GM21367 (cell line): Measurements from ENCODE around the gene NR3C2.

ENCODE experiments used
- ATAC-seq: cut with Tn5 transposase; IDR thresholded peaks from one replicate; pipeline ENCODE4 v1.9.1; 2021; ENCODE audit not compliant: unreplicated experiment

The NR3C2 gene

DNA sequence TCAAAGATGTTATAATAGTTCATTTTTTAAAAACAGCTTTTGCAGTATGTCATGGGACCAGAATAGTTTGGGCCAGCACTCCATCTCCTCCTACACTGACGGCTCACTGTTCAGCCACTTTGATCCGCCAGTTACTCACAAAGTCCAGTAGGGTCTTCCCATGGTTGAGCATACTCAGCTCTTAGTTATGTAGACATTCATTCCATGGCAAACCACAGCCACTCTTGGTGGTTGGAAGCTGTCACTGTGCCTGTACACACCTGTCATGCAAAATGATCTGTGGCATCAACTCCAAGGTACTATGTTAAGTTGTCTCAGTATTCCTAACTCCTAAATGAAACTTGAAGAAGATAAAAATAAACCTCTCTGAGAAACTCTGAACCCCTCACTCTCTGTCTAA is 127.2 kb downstream of the NR3C2 start:
- ATAC-seq: no peak

GRCh38 chr4:148312956-148313490 is 129.2 kb downstream of the NR3C2 start:
- ATAC-seq: no peak

DNA sequence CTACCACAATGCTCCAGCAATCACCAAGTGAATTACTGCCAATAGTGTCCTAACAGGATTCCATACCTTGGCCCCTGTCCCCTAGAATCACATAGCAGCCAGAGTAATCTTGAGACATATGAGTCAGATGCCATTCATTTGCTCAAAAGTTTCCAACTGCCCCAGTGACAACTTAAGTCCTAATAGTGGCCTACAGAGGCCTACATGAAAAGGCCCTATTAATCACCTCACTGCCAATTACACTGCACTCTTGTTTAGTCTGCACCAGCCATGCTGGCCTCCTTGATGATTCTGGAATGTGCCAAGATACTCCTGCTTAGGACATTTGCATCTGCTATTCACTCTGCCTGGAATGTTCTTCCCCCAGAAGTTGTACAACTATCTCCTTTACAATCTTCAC is 130.7 kb downstream of the NR3C2 start:
- ATAC-seq: no peak

GRCh38 chr4:148310756-148311155 is 131.5 kb downstream of the NR3C2 start:
- ATAC-seq: no peak

DNA sequence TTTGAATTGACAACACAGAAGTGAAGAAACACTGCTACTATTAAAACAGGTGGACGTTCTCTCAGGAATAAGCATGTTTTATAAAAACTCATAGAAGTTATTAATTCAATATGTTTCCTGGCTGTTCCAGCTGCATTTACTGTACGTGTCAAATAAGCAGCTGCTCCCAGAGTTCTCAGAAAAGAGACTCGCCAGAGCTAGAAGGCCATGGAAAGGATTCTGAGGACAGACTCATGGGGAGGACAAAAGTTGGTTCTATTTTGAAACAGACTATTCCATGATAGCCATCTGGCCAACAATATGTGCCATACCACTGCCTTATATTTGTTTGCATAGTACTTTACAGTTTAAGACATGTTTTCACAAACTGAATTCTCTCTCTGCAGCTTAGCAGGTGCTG is 136.5 kb downstream of the NR3C2 start:
- ATAC-seq: no peak

DNA sequence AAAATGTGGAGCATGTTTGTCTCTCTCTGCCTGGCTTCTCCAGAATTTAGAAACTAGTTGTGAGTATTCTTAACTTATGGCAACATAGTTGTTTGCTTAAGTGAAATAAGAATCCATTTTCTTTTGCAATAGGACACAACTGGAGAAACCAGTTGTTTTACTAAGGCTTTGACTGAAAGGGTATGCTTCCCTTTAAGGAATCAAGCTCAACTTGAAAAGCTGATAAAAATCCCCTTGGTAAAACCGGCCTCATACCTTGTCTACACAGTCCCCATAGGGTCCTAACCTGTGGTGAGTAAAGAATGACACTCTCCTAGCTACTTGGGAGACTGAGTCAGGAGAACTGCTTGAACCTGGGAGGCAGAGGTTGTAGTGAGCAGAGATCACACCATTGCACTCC is 139.8 kb downstream of the NR3C2 start:
- no peak for ATAC-seq

DNA sequence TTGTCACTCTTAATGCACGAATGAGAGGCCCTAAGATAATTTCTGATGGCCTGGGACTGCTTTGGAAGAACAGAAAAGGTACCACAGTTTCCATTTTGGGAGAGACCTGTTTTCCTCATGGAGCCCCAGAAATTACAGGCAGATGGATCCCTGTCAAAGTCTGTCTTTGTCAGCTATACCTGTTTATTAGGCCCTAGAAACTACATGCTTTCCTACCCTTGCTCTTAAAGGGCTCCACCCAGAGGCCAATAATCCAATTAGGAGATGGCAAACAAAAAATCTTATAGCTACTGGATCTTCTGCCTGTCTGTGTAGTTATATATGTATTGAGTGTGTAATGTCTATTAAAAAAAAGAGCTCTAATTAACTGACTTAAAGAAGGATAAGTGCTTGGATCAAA is 141.3 kb downstream of the NR3C2 start:
- ATAC-seq: no peak

DNA sequence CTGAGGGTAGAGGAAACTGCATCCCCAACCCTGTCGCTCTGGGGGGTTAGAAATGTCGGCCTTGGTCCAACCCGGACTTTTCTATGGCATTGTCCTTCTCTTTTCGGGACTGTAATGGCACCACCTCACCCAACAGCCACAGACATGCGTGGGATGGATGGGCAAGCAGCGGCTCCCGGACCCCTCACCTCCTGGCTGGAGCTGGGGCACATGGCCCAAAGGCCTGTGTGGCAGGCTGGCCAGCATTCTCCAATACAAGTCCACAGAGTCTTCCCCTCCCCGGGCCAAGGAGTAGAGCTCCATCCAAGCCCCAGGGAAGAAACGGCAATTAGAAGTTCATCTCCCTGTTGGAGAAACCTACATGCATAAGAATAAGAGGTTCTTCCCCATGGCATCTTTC is 142.9 kb downstream of the NR3C2 start:
- ATAC-seq: no peak

DNA sequence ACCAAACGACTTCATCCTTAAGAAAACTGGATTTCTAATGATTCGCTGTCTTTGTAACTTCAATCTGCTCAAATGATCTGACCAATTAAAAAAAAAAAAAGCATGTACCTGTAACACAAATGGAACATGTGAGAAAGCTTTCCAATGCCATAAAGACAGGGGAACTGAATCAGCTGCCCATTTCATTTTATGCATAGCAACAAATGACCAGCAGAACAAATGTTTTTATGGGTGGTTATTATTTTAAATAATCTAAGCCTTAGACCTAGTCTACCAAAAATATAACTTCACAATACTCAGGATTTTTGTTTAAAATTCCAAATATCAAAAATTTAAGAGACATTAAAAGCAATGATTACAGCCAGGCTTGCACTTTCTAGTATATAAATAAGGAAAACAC is 145.7 kb downstream of the NR3C2 start:
- no peak for ATAC-seq

- no peak for ATAC-seq
Measured at GRCh38 chr4:148295642-148296041, 146.6 kb downstream of the NR3C2 start.

- ATAC-seq: no peak
Measured at GRCh38 chr4:148293571-148293970, 148.6 kb downstream of the NR3C2 start.

DNA sequence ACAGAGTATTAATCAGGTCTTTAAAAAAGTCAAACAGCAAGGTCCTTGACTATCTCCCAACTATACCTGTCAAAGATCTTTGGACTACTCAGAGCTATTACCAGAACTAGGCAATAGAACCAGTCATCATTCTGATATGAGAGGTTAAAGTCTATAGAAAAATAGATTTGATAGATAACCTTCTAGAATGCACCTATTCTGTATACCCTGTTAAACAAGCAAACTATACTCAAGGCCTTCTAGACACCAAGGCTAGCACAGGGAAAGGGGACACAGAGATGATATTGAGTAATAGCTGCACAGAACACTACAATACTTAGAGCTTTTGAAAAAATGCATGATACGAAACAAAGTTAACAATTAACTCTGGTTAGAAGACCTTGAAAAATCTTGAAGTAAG is 149.5 kb downstream of the NR3C2 start:
- ATAC-seq: no peak

- no peak for ATAC-seq
Measured at GRCh38 chr4:148289740-148290139, 152.5 kb downstream of the NR3C2 start.

DNA sequence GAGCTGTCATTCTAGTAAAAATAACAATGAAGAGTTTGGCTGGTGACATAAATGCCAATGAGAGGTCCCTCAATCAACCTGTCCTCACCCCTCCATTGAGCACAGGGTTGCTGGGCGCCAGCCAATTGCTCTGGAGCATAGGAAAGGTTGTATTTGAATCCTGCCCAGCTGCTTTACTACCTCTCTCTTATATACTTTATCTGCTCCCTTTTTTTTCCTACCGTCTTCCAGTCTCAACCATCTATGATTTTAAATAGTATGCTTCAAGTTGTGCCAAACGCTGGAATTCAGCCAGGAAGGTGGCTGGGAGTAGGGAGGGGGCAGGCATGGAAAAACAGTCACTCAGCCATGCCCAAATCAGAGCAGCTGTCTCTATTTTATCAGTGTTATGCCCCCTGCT is 153.8 kb downstream of the NR3C2 start:
- ATAC-seq: no peak

GRCh38 chr4:148287111-148287510 is 155.1 kb downstream of the NR3C2 start:
- no peak for ATAC-seq

- no peak for ATAC-seq
Measured at GRCh38 chr4:148286012-148286411, 156.2 kb downstream of the NR3C2 start.

DNA sequence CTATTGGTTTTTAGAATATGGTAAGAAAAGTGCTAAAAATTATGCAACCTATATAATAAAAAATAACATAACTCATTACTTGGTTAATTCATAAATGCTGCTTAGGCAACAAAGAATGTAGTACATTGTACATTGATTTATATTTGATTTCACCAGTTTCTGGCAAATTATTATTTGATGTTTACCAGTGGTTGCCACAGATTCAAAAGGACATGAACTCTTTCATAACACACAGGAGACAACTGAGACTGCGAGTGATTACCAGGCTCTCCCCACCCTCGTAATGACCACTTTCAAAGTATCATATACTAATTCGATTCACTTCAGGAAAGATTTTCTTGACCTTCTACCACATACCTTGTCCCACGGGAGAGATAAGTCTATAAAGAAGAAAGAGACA is 158.5 kb downstream of the NR3C2 start:
- ATAC-seq: no peak

DNA sequence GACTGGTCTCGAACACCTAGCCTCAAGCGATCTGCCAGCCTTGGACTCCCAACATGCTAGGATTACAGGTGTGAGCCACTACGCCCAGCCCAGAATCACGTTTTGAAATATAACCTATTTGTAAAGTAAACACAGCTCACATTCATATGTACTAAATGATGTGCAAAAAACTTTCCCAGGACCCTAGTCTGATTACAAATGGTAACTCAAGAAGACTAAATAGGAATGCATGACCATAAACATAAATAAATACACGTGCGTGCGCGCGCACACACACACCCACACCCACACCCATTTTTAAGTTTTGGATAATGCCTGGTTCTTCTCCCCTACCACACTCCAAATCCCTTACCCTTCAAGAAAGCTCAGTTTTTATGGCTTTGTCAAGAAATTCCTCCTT is 163.9 kb downstream of the NR3C2 start:
- ATAC-seq: no peak

DNA sequence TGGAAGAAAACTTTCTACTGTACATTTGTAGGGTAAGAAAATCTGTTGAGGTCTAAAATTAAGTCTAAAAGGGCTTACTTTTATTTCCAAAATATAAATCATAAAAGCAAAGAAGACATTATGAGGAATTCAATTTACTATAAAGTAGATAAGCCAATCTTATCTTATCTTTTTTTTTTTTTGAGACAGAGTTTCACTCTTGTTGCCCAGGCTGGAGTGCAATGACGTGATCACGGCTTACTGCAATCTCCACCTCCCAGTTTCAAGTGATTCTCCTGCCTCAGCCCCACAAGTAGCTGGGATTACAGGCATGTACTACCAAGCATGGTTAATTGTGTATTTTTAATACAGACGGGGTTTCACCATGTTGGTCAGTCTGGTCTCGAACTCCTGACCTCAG is 166.9 kb downstream of the NR3C2 start:
- ATAC-seq: no peak

GRCh38 chr4:148273501-148273986 is 168.7 kb downstream of the NR3C2 start:
- ATAC-seq: no peak

DNA sequence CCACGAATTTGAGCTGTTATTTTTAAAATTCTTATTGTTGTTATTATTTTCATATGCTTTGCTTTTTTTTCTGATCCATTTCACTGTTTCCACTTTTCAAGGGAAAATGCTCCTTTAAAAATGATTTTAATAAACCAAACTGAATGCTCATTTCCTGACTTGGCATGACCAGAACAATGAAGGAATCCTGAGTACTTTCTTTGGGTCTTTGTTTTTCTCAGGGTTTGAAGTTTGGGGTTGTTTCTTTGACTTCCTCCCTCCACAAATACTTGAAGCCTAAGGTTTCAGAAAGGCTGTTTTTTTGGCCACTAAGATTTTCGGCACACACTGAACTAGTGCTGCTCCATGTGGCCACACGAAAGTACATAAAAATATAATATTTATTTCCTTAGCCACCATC is 171.0 kb downstream of the NR3C2 start:
- no peak for ATAC-seq

GRCh38 chr4:148270630-148271029 is 171.6 kb downstream of the NR3C2 start:
- no peak for ATAC-seq

DNA sequence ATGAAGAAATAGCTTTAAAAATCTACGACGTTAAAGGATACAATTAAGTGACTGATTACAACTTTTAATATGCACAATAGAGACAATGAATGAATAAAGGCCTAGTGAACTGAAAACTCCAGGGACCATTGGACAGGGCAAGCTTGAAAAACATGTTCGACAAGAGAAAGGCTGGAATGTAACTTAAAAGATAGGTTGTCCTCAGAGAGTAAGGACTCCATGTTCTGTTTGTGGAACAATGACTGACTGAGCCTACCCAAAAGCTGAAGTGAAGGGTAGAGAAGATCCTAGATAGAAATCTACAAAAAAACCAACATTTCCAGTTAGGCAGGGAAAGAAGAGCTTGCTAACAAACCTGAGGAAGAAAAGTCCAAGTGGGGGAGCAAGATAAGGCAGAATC is 173.4 kb downstream of the NR3C2 start:
- no peak for ATAC-seq

DNA sequence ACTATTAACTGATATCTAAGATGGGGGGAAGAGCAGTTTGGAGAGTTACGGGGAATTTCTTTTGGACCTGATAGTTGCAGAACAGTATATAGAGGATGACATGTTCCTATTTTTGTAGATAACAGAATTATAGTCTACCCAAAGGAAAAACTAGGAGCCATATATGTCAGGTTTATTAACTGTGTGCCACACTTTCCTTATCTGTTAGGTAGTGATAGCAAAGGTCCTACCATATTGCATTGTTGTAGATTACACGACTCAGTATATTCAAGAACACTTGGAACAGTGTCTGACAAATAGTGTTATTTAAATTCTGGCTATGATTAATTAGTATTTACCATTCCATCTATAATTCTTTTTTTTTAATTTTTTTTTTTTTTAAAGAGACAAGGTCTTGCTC is 175.3 kb downstream of the NR3C2 start:
- no peak for ATAC-seq
